Measurements from ENCODE around the gene ALK.

- TF ChIP-seq USF1 (IDR thresholded peaks at IDR 0.05) (no peak), RAD21 (IDR thresholded peaks at IDR 0.05; ENCODE audit: low read depth) (no peak), EP300 (IDR thresholded peaks at IDR 0.05; ENCODE audit: borderline replicate concordance) (no peak), ZBTB7A (IDR thresholded peaks at IDR 0.05; ENCODE audit: low read depth) (no peak), CEBPB (IDR thresholded peaks at IDR 0.05) (no peak), EGR1 (IDR thresholded peaks at IDR 0.05) (no peak), CREB1 (IDR thresholded peaks at IDR 0.05; ENCODE audit: low read depth) (no peak)
Observed at GRCh38 chr2:29706171-29706720, 215.1 kb downstream of the ALK start.

Measured in Ishikawa (cell line).